CD4-positive, alpha-beta T cell treated with Interleukin-4 for 1 hour (primary cell): ENCODE results near the gene GRIA2.

Source experiments
- DNase-seq, 2 donors: peaks; one replicate each; pipeline ENCODE4 v3.0.0-alpha.2; 2020 to 2022

The GRIA2 gene

GRCh38 chr4:157270108-157270507 is 49.6 kb downstream of the GRIA2 start:
- DNase-seq, result no peak

GRCh38 chr4:157270552-157270951 is 50.0 kb downstream of the GRIA2 start:
- no peak for DNase-seq

- no peak for DNase-seq
Measured at GRCh38 chr4:157271166-157271869, 50.8 kb downstream of the GRIA2 start.

- DNase-seq, result no peak
Measured at GRCh38 chr4:157280673-157281072, 60.1 kb downstream of the GRIA2 start.

- no peak for DNase-seq
Measured at GRCh38 chr4:157282019-157282418, 61.5 kb downstream of the GRIA2 start.

DNA sequence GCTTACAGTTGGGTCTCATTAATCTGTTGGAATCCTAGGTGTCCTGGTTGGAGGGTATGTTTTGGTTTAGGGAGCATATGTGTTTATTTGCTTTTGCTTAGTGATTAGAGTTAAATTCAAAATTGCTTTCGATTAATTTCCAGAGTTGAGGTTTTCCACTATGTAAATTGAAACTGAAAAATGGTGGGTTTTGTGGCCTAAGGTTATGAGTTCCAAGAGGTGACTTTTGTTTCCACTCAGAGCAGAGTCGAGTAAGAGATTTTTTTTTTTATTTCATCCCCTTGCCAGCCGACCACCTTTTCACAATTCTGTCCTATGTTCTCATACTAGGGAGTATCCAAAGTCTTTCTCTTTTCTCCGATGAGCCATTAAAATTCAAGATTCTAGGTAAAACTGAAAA is 66.9 kb downstream of the GRIA2 start:
- no peak for DNase-seq

DNA sequence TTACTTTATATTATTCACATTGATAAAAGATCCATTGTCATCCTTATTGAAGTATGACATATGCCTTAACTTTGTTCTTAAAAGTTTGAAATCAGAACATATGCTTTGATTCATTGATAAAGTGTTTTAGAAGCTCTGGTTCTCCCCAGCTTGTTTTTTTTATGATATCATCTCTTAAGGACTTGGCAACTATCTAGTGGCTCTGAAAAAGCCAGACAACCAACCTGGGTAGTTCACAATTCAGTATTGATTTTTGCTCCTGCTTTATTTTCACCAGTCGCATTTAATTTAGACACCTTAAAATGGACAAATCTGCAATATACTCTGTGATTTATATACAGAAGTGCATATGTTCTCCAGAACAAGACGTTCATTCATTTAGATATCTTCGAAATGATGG is 70.1 kb downstream of the GRIA2 start:
- no peak for DNase-seq

- no peak for DNase-seq
Measured at GRCh38 chr4:157291071-157291470, 70.5 kb downstream of the GRIA2 start.

- no peak for DNase-seq
Measured at GRCh38 chr4:157293673-157294072, 73.1 kb downstream of the GRIA2 start.

DNA sequence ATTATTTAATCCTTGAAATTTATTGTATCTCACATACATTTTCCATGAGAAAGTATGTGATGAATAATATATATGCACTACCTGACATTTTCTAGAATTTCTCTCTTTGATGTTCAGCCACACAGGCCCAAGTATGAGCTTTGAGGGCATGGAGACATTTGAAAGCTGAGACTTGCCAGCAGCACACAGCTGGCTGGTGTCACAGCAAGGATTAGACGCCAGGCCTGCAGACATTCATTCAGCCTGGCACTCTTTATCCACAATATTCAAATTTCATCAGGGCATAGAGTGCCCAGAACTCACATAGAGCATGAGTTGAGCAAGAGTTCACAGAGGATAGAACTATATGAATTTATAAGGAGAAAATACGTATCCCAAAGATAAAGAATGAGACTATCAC is 74.0 kb downstream of the GRIA2 start:
- no peak for DNase-seq

- no peak for DNase-seq
Measured at GRCh38 chr4:157300701-157301100, 80.2 kb downstream of the GRIA2 start.

GRCh38 chr4:157303471-157303960 is 83.0 kb downstream of the GRIA2 start:
- DNase-seq, result no peak

DNA sequence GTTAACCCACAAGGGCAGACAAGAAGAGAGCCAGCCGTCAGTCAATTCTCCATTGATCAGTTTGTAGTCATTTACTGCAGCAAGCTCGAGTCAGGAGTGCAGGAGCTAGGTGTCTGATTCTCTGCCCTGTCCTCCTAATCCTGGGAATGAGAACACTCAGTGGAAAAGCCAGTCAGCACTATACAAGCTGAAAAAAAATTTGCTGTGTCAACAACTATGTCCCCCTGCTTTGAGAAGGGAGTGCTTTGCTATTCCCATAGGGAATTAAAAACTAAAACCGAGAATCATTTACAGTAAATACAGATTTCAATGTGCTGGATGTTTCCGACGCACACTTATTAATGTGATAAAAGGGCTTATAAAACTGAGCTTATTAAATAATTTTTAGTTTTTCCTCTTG is 84.2 kb downstream of the GRIA2 start:
- DNase-seq, result no peak

DNA sequence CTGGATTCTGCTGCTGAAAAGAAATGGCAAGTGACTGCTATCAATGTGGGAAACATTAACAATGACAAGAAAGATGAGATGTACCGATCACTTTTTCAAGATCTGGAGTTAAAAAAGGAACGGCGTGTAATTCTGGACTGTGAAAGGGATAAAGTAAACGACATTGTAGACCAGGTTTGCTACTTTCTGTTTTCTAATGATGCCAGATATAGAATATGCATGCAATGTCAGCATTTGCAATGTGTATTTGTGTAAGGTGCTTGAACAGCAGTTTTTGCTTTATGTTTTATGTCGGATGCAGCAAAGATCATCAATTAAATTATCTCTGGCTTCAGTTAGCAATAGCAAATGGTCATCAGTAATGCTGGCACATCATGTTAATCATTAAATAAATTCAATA is 92.2 kb downstream of the GRIA2 start:
- no peak for DNase-seq

DNA sequence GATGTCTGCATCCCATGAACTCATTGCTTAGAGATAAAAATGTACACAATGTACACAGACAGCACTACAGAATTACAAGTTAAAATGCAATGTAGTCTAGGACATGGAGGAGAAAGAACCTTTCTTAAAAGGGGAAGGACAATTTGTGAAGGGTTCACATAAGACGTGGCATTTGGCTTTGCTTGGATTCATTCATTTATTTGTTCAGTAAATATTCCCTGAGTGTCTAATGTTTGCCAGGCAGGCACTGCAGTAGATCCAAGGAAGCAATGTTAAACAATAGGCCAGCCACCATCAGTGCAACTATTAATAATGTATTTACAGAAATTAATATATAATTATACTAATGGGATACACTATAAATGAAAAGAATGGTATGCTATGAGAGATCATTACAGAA is 94.4 kb downstream of the GRIA2 start:
- no peak for DNase-seq

DNA sequence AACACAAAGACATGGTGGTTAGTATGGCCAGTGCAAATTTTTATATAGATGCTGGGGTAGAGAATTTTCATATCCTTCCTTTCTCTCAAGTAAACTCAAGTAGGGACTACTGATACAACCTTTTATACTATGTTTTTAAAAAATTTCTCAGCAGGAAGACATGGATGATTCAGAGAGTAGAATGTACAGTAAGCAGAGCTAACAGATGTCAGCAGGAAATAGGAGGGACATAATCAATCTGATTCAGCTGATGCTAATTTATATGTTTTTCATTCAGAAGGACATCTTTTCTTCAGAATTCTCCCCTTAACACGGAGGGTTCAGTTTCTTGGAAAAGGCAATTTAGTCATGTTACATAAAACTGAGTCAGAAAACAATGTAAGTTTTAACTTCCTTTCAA is 95.4 kb downstream of the GRIA2 start:
- DNase-seq, result no peak

DNA sequence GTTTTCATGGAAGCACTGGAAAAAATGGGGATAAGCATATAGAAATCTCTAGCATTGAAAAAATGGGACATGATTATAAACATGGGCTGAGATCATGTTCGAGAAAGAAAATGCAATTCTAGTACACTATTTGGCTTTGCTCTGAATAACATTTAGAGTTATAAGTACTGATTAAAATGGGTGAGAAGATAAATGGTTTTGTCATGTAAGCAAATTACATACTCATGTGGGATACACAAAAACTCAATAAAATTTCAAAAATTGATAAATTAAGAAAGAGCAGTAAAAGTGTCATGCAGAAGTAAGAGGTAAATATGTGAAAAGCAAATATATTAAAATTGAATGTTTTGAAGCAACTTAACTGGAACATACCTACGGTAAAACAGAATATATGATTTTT is 99.6 kb downstream of the GRIA2 start:
- no peak for DNase-seq

GRCh38 chr4:157327666-157328065 is 107.1 kb downstream of the GRIA2 start:
- DNase-seq, result no peak

GRCh38 chr4:157357887-157358286 is 137.4 kb downstream of the GRIA2 start:
- no peak for DNase-seq

DNA sequence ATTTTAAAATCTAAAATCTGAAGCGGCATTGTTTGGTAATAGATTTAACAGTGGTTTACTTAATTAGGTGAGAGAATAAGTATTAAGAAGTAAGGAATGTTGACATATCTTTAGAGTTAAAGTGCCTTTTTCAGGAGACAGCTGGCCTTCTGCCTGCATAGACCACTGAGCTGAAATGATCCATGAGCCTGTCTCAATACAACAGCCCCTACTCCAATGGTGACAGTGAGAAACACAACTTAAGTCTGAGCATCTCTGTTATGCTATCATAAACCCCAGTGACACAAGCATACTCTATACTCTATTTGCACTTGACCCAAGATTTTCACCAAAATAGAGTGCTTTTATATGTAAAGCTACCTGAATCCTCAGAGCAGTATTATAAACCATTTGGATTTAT is 137.9 kb downstream of the GRIA2 start:
- no peak for DNase-seq

DNA sequence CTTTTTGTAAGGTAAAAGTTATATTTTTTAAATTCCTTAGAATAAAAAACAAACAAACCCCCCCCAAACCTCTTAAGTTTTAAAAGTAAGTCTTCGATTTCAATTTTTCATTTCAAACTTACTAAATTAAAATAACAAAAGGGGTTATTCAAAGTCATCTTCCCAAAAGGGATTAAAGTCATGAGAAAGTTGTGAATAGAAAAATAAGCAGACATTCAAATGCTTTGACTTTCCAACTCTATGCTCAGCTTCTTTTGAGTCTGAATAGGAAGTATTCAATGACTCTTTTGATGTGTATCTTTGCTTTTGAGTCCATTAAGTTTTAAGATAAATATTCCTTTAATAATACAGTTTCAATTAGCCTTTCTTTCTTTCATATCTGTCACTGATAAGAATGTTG is 138.3 kb downstream of the GRIA2 start:
- no peak for DNase-seq

GRCh38 chr4:157363360-157363759 is 142.8 kb downstream of the GRIA2 start:
- DNase-seq, result no peak

DNA sequence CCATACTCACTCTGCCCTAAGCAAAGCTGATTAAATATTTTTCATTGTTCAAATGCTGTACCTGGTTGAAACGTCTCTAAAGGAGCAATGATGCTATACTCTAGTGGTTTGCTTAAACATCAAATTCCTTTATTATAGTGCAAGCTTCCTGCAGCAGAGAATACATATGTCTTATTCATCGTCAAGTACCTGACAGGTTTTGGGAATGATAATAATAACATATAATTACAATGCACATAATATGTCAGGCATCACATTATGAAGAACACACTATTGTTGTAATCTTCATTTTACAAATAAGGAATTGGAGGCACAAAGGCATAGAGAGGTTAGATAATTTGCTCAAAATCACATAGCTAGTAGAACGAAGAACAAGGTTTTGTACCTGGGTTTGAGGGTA is 151.6 kb downstream of the GRIA2 start:
- no peak for DNase-seq

DNA sequence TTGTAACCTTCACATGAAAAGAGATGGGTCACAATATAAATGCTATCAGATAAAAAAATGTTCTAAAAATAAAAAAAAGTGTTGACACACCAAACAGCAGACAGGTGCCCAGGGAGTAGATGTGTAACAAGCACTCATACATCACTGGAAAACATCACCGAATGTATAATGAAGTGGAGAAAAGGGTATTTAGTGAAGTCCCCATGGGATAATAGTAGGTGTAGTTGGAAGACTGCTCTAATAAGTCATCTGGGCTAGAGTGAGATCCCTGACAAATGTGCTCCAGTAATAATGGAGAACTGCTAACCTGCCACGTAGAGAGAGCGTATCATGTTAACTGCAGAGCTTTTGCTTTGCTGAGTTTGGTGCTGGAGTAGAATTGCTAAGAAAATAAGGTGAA is 152.0 kb downstream of the GRIA2 start:
- no peak for DNase-seq

- no peak for DNase-seq
Measured at GRCh38 chr4:157389741-157390140, 169.2 kb downstream of the GRIA2 start.
